Left ventricle myocardium inferior (tissue), 1 donor: ENCODE results near the gene ST6GALNAC5. TPM values are rescaled to one million over a fixed set of nuclear protein-coding genes. Genes with fewer than 3 reads are reported as not detected.

Source experiments
- DNase-seq: peaks from one replicate; pipeline ENCODE4 v3.0.0-alpha.2; 2020
- H3K27ac ChIP-seq: fragments of 200-600 bp; replicated peaks from 2 replicates; pipeline ENCODE4 v1.8.0; 2021
- H3K27me3 ChIP-seq: fragments of 200-600 bp; 2 replicates; pipeline ENCODE4 v1.8.0; 2021; ENCODE audit warnings: low read depth
- H3K36me3 ChIP-seq: fragments of 200-600 bp; 2 replicates; pipeline ENCODE4 v1.8.0; 2021
- H3K4me1 ChIP-seq: fragments of 200-600 bp; 2 replicates; pipeline ENCODE4 v1.8.0; 2021
- H3K4me3 ChIP-seq: fragments of 200-600 bp; 2 replicates; pipeline ENCODE4 v1.8.0; 2021; ENCODE audit warnings: mild to moderate bottlenecking, moderate library complexity
- H3K9me3 ChIP-seq: fragments of 200-600 bp; replicated peaks from 2 replicates; pipeline ENCODE4 v1.8.0; 2021
- CTCF ChIP-seq: fragments of 200-600 bp; IDR thresholded peaks from 2 replicates; pipeline ENCODE4 v1.8.0; 2021; ENCODE audit warnings: antibody characterized with exemption, mild to moderate bottlenecking, borderline replicate concordance
- intact Hi-C: fragments of 100-400 bp; cut with micrococcal nuclease; formaldehyde crosslinking; loops from one replicate; pipeline ENCODE4 v1.11.0; 2022
- total RNA-seq: library from RNA; stranded (reverse); fragmentation: NEBNext Ultra II Directional; extraction: Animal tissue kit (Norgen Biotek cat#: 25700); gene quantifications from one replicate; pipeline ENCODE4 v1.2.1, GENCODE V29; 2021
- donor health status: DM: no; HTN: yes; CAD: no; lungs with severe emphysema.

The ST6GALNAC5 gene
- total RNA-seq, 1 donor from 2014 or later: 0.41 TPM

- TF ChIP-seq CTCF: no peak
- H3K27ac ChIP-seq: no peak overlapping the region
- no peaks in the 10 kb centered on the region for H3K36me3 ChIP-seq
- intact Hi-C loops: no loop called here
- H3K4me1 ChIP-seq: no peaks in the 10 kb centered on the region
- H3K27me3 ChIP-seq: no peaks in the 10 kb centered on the region
- no peak overlapping the region for H3K4me3 ChIP-seq
- DNase-seq: no peak
- H3K9me3 ChIP-seq: peaks cover 7% of the 10 kb centered on the region
These were observed 171.8 kb downstream of the ST6GALNAC5 start for GRCh38 chr1:77039111-77039510.

GRCh38 chr1:77039739-77040138 lies 172.5 kb downstream of the ST6GALNAC5 start:
- H3K36me3 ChIP-seq: no peaks in the 10 kb centered on the region
- no peak for DNase-seq
- H3K27ac ChIP-seq: no peak overlapping the region
- H3K9me3 ChIP-seq: peaks cover 7% of the 10 kb centered on the region
- intact Hi-C loops: no loop called here
- no peaks in the 10 kb centered on the region for H3K27me3 ChIP-seq
- H3K4me3 ChIP-seq: no peak overlapping the region
- H3K4me1 ChIP-seq: no peaks in the 10 kb centered on the region
- no peak for TF ChIP-seq CTCF

- intact Hi-C loops: no loop called here
- no peak overlapping the region for H3K27ac ChIP-seq
- DNase-seq: no peak
- H3K27me3 ChIP-seq: no peaks in the 10 kb centered on the region
- no peaks in the 10 kb centered on the region for H3K4me1 ChIP-seq
- TF ChIP-seq CTCF: no peak
- no peaks in the 10 kb centered on the region for H3K36me3 ChIP-seq
- no peak overlapping the region for H3K4me3 ChIP-seq
- H3K9me3 ChIP-seq: peaks cover 7% of the 10 kb centered on the region
These were observed 173.5 kb downstream of the ST6GALNAC5 start for GRCh38 chr1:77040826-77041225.

GRCh38 chr1:77044133-77044849 lies 177.0 kb downstream of the ST6GALNAC5 start:
- intact Hi-C loops: no loop called here
- Histone ChIP-seq H3K9me3 (no peaks in the 10 kb centered on the region), H3K27me3 (peaks cover 5% of the 10 kb centered on the region), H3K4me1 (no peaks in the 10 kb centered on the region), H3K4me3 (no peak overlapping the region), H3K27ac (no peak overlapping the region), H3K36me3 (no peaks in the 10 kb centered on the region)
- no peak for TF ChIP-seq CTCF
- DNase-seq: no peak

GRCh38 chr1:77047575-77047974 lies 180.3 kb downstream of the ST6GALNAC5 start:
- no peak for DNase-seq
- Histone ChIP-seq H3K36me3 (no peaks in the 10 kb centered on the region), H3K9me3 (no peaks in the 10 kb centered on the region), H3K4me3 (no peak overlapping the region), H3K4me1 (no peaks in the 10 kb centered on the region), H3K27ac (no peak overlapping the region), H3K27me3 (peaks cover 5% of the 10 kb centered on the region)
- TF ChIP-seq CTCF: no peak
- intact Hi-C loops: no loop called here
